ENCODE measurements around the gene TBCD. TPM values are rescaled to one million over a fixed set of nuclear protein-coding genes. Genes with fewer than 3 reads are reported as not detected.

Gene TBCD
- total RNA-seq, 1 donor from 2014 or later: 104 TPM

DNA sequence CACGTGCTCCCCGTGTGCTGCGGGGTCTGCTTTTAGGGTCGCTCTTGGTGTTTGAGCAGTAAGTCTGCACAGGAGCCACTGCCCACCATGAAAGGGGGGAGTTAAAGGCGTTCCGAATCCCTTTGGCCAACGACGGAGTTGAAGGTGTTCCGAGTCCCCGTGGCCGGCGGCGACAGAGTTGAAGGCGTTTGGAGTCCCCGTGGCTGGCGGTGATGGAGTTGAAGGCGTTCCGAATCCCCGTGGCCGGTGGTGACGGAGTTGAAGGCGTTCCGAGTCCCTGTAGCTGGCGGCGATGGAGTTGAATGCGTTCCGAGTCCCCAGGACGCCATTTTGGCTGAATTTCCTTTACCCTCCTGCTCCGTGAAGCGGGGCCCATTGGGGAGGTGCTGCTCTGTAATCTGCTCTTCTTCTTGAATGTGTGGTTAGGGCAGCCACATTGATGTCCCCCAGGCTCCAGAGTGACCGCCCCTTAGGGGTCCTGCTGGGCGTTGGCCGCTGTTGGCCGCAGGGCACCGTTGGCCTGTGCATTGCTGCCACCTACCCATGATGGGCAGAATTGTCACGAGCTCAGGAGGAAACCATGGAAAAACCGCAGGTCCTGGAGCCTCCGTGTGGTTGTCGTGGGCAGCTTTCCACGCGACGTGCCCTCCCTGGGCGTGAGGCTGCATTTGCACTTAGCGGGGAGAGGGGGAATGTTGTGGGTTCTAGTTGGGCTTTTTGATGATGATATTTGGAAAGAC is 161.6 kb downstream of the TBCD start:
- H3K4me3 Mint-ChIP-seq: no peak overlapping the region
- peaks cover 17% of the 10 kb centered on the region for H3K36me3 Mint-ChIP-seq
- H3K4me1 Mint-ChIP-seq (ENCODE audit: unreplicated experiment): peaks cover 8% of the 10 kb centered on the region
- H3K27ac Mint-ChIP-seq: no peak overlapping the region
- no peaks in the 10 kb centered on the region for H3K27me3 Mint-ChIP-seq
- TF ChIP-seq, protein P1, sequence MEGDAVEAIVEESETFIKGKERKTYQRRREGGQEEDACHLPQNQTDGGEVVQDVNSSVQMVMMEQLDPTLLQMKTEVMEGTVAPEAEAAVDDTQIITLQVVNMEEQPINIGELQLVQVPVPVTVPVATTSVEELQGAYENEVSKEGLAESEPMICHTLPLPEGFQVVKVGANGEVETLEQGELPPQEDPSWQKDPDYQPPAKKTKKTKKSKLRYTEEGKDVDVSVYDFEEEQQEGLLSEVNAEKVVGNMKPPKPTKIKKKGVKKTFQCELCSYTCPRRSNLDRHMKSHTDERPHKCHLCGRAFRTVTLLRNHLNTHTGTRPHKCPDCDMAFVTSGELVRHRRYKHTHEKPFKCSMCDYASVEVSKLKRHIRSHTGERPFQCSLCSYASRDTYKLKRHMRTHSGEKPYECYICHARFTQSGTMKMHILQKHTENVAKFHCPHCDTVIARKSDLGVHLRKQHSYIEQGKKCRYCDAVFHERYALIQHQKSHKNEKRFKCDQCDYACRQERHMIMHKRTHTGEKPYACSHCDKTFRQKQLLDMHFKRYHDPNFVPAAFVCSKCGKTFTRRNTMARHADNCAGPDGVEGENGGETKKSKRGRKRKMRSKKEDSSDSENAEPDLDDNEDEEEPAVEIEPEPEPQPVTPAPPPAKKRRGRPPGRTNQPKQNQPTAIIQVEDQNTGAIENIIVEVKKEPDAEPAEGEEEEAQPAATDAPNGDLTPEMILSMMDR (conservative IDR thresholded peaks at IDR 0.05): no peak
- no peaks in the 10 kb centered on the region for H3K9me3 Mint-ChIP-seq
- no peak for DNase-seq (ENCODE audit: extremely low spot score, unreplicated experiment)

- Mint-ChIP-seq H3K27ac (no peak overlapping the region), H3K4me3 (no peak overlapping the region)
- TF ChIP-seq, protein P1 (conservative IDR thresholded peaks at IDR 0.05): no peak
These were observed 162.5 kb downstream of the TBCD start for GRCh38 chr17:82914375-82914774.

DNA sequence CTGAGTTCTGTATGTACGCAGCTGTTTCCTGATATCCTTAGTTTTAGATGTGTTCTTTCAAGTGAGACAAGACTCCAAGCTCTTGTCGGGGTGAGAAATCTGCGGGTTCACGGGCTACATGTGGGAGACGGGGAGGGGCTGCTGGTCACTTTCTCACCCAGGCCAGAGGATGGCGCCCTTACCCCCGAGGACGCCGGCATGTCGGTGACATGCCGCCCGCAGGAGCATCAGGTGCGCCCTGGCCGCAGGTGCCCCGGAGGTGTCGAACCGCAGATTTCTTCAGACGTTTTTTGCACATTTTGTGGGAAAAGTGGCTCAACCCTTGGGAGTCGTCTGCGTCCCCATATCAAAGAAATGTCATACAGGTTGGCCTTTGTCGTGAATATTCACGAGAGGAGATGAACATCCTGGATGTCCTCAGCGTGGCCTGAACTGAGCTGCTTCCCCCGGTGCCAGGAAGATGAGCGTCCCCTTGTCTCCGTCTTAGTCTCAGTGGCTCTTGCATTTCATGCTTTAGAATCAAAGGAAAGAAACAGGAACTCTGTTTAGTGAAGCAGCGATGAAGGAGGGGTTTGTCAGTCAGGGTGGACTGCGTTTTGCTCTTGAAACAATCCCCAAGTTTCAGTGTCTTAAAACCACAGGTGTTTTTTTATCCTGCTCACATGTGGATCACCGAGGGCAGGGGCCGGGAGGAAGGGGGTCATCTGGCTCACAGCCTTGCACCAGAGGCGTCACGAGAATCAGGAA is 163.3 kb downstream of the TBCD start:
- Mint-ChIP-seq H3K27ac (no peak overlapping the region), H3K9me3 (no peaks in the 10 kb centered on the region), H3K4me3 (no peak overlapping the region), H3K4me1 (ENCODE audit: unreplicated experiment) (peaks cover 8% of the 10 kb centered on the region), H3K27me3 (no peaks in the 10 kb centered on the region), H3K36me3 (peaks cover 19% of the 10 kb centered on the region)
- TF ChIP-seq, protein P1 (conservative IDR thresholded peaks at IDR 0.05): peak; percentile 19
- no peak for DNase-seq (ENCODE audit: extremely low spot score, unreplicated experiment)

More at GRCh38 chr17:82914375-82914774, 162.5 kb downstream of the TBCD start:
- peaks cover 8% of the 10 kb centered on the region for H3K4me1 Mint-ChIP-seq (ENCODE audit: unreplicated experiment)
- no peaks in the 10 kb centered on the region for H3K9me3 Mint-ChIP-seq
- peaks cover 18% of the 10 kb centered on the region for H3K36me3 Mint-ChIP-seq
- H3K27me3 Mint-ChIP-seq: no peaks in the 10 kb centered on the region
- DNase-seq (ENCODE audit: extremely low spot score, unreplicated experiment): no peak

GRCh38 chr17:82915757-82916027 is 163.8 kb downstream of the TBCD start:
- Mint-ChIP-seq H3K4me1 (ENCODE audit: unreplicated experiment) (peaks cover 8% of the 10 kb centered on the region), H3K27me3 (no peaks in the 10 kb centered on the region), H3K36me3 (peaks cover 19% of the 10 kb centered on the region), H3K9me3 (no peaks in the 10 kb centered on the region), H3K4me3 (no peak overlapping the region), H3K27ac (no peak overlapping the region)
- no peak for DNase-seq (ENCODE audit: extremely low spot score, unreplicated experiment)
- TF ChIP-seq, protein P1 (conservative IDR thresholded peaks at IDR 0.05): no peak

- Mint-ChIP-seq H3K9me3 (no peaks in the 10 kb centered on the region), H3K36me3 (peaks cover 14% of the 10 kb centered on the region), H3K27ac (no peak overlapping the region), H3K27me3 (no peaks in the 10 kb centered on the region), H3K4me3 (no peak overlapping the region), H3K4me1 (ENCODE audit: unreplicated experiment) (peaks cover 8% of the 10 kb centered on the region)
- no peak for DNase-seq (ENCODE audit: extremely low spot score, unreplicated experiment)
- TF ChIP-seq, protein P1 (conservative IDR thresholded peaks at IDR 0.05): peak; percentile 58
These were observed 166.0 kb downstream of the TBCD start for GRCh38 chr17:82917699-82918345.

Data from type B pancreatic cell (in vitro differentiated cells).